HUES48 (cell line): ENCODE measurements around the gene GABRP.
"Not testable (repeated sequence)": the region's sequence is repeated elsewhere in the genome, so short reads cannot be mapped to it uniquely, and the experiment has no call there.

Experiments used
- H3K27ac ChIP-seq: one replicate; pipeline ENCODE4 v1.7.0; 2013; ENCODE audit warnings: low read depth, low read length, inconsistent platforms
- H3K27me3 ChIP-seq: 2 replicates; pipeline ENCODE4 v1.6.1; 2013; ENCODE audit warnings: mild to moderate bottlenecking, low read length; ENCODE audit not compliant: control insufficient read depth, insufficient read depth
- H3K36me3 ChIP-seq: 2 replicates; pipeline ENCODE4 v1.6.1; 2013; ENCODE audit warnings: low read length; ENCODE audit not compliant: control insufficient read depth, insufficient read depth
- H3K4me1 ChIP-seq: 2 replicates; pipeline ENCODE4 v1.6.1; 2013; ENCODE audit warnings: mild to moderate bottlenecking, low read length; ENCODE audit not compliant: control insufficient read depth, insufficient read depth
- H3K4me3 ChIP-seq: 2 replicates; pipeline ENCODE4 v1.5.1; 2013; ENCODE audit warnings: mild to moderate bottlenecking, low read depth, low read length
- H3K9ac ChIP-seq: 2 replicates; pipeline ENCODE4 v1.6.1; 2013; ENCODE audit warnings: mild to moderate bottlenecking, low read depth, low read length, moderate library complexity
- H3K9me3 ChIP-seq: 2 replicates; pipeline ENCODE4 v1.6.1; 2013; ENCODE audit warnings: low read length; ENCODE audit not compliant: control insufficient read depth, insufficient read depth

GABRP gene

DNA sequence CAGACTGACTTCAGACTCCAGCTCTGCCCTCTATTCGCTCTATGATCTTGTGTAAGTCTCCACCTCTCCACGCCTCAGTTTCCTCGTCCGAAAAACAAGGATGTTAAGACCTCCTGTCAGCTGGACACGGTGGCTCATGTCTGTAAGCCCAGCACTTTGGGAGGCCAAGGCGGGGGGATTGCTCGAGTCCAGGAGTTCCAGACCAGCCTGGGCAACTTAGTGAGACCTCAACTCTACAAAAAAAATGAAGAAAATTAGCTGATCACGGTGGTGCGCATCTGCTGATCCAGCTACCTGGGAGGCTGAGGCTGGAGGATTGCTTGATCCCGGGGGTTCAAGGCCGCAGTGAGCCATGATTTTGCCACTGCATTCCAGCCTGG is 36.6 kb upstream of the GABRP start:
- no peak overlapping the region for H3K9ac ChIP-seq

DNA sequence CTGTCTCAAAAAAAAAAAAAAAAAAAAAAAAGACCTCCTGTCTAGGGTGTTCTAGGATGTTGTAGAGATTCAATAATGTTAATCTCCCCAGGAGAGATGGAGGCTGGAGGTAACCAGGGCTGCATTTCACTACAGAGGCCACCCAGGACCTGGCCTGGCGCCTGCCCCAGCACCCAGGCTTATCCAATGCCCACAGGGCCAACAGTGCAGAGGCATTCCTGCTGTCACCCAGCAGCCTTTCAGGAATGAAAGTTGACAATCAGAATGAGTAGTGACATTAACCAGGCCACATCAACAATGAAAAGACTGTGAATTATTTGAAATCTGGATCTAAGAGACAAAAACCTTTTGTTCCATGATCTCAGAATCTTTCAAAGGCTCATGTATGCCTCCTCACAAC is 36.2 kb upstream of the GABRP start:
- peaks cover 22% of the 10 kb centered on the region for H3K4me1 ChIP-seq
- H3K36me3 ChIP-seq, result no peaks in the 10 kb centered on the region
- no peaks in the 10 kb centered on the region; the same call in 1 of the 2 replicates for H3K27me3 ChIP-seq
- H3K4me3 ChIP-seq, result no peak overlapping the region
- no peaks in the 10 kb centered on the region for H3K9me3 ChIP-seq
- H3K9ac ChIP-seq, result no peak overlapping the region
- no peak overlapping the region for H3K27ac ChIP-seq

More for the DNA sequence above, 36.6 kb upstream of the GABRP start:
- no peak overlapping the region for H3K27ac ChIP-seq
- no peaks in the 10 kb centered on the region for H3K9me3 ChIP-seq
- H3K36me3 ChIP-seq, result no peaks in the 10 kb centered on the region
- H3K27me3 ChIP-seq, result no peaks in the 10 kb centered on the region; the same call in 1 of the 2 replicates
- no peak overlapping the region for H3K4me3 ChIP-seq
- peaks cover 22% of the 10 kb centered on the region for H3K4me1 ChIP-seq

DNA sequence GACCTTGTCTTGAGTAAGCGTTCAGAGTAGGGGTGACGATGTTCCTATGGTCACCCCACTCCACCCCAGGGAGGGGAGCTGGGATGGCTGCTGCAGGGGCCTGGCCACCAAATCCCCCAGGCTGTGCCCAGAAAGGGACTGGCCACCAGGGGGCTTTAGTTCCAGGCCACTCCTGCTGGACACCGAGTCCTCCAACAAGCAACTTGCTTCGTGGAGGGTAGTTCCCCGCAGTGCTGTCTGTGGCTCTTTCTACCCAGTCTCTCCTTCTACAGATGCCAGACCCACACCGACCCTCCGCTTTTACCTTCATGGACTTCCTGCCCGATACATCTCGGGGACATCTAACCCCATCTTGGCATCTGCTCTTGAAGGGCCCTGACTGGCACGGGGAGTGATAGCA is 35.7 kb upstream of the GABRP start:
- Histone ChIP-seq H3K27ac (no peak overlapping the region), H3K9me3 (no peaks in the 10 kb centered on the region), H3K27me3 (no peaks in the 10 kb centered on the region; the same call in 1 of the 2 replicates), H3K36me3 (no peaks in the 10 kb centered on the region), H3K9ac (no peak overlapping the region), H3K4me1 (peaks cover 22% of the 10 kb centered on the region), H3K4me3 (no peak overlapping the region)

- H3K36me3 ChIP-seq, result no peaks in the 10 kb centered on the region
- H3K9me3 ChIP-seq, result no peaks in the 10 kb centered on the region
- H3K9ac ChIP-seq, result no peak overlapping the region
- no peak overlapping the region for H3K27ac ChIP-seq
- H3K4me1 ChIP-seq, result peaks cover 17% of the 10 kb centered on the region
- no peaks in the 10 kb centered on the region; the same call in 1 of the 2 replicates for H3K27me3 ChIP-seq
- H3K4me3 ChIP-seq, result no peak overlapping the region
These were observed 34.5 kb upstream of the GABRP start for GRCh38 chr5:170748951-170749471.

GRCh38 chr5:170749911-170750431 is 33.6 kb upstream of the GABRP start:
- Histone ChIP-seq H3K9me3 (no peaks in the 10 kb centered on the region), H3K4me1 (peaks cover 15% of the 10 kb centered on the region), H3K36me3 (no peaks in the 10 kb centered on the region), H3K27me3 (no peaks in the 10 kb centered on the region; the same call in 1 of the 2 replicates), H3K27ac (no peak overlapping the region), H3K4me3 (no peak overlapping the region), H3K9ac (no peak overlapping the region)

DNA sequence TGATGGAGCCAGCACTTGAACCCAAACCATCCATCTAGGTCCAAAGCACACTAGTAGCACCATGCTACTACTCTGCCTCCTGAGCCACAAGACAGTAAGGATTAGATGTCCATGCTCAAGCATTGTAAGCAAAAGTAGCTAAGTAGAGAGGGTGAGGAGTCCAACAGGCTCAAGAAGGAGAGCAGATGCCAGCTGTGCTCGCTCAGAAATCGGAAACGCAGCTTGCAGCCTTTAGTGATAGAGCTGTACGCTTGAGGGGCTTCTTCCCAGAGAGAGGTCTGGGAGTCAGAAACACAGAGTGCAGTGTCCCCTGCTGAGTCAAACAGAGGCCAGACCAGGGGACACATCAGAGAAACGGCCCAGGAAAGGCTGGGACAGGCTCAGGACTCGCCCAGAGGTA is 32.7 kb upstream of the GABRP start:
- Histone ChIP-seq H3K36me3 (no peaks in the 10 kb centered on the region), H3K4me3 (no peak overlapping the region), H3K27me3 (no peaks in the 10 kb centered on the region), H3K9ac (no peak overlapping the region), H3K27ac (no peak overlapping the region), H3K4me1 (peaks cover 6% of the 10 kb centered on the region), H3K9me3 (no peaks in the 10 kb centered on the region)

DNA sequence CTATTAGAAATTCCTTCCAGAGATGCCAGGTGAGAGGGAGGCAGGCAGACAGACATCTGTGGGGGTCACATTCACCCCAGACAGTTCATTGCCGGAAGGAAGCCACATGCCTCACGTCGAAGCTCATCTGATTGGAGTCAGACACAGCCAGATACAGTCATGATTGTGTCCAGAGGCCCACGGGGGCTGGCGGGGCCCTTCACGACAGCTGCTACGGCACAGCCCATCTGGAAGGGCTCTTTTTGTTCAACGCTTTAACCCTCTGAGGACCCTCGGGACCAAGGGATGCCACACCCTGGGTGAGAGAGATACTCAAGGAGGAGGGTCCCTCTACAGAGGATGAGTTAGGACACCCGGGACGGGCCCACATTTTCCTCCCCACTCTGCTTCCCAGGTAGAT is 31.9 kb upstream of the GABRP start:
- Histone ChIP-seq H3K27me3 (no peaks in the 10 kb centered on the region), H3K27ac (no peak overlapping the region), H3K4me3 (no peak overlapping the region), H3K9me3 (no peaks in the 10 kb centered on the region), H3K36me3 (no peaks in the 10 kb centered on the region), H3K9ac (no peak overlapping the region), H3K4me1 (0 out of 2 replicates have a peak, but pooled peaks cover 4% of the 10 kb centered on the region)

DNA sequence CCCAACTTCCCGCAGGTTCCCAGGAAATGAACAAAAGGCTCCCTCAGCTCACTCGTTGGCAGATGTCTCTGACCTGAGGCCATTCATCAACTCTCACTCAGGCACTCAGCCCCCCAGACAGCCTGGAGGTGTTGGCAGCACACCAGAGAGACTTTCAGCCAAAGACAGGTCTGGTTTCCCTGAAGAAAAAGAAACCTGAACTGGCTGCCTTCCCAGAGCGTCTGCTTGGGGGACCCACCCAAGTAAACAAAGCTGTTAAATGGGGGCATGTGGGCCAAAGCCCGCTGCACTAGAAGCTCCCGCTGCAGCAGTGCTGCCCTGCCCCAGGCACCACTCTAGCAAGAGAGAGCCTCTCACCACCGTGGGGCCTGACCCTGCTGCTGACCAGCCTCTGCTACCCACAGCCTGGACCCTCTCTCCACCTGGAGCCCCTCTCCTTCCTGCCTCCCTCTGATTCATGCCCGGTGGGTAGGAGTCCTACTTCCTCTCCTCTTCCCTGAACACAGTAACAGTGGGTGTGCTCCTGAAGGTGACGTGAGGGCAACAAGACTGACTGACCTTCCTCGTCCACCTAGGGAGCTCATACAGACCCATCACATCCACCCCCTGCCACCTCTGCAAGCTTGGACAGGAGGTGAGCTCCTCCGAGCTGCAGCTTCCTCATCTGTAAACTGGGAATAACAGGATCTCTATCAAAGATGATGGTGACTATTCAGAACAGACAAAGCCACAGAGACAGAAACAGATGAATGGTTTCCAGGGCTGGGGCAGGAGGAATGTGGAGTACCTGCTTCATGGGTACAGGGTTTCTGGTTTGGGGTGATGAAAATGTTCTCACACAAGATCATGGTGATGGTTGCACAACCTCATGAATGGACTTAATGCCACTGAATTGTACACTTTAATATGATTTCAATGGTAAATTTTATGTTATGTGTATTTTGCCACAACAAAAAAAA is 31.0 kb upstream of the GABRP start:
- no peak overlapping the region for H3K27ac ChIP-seq
- H3K9ac ChIP-seq, result no peak overlapping the region
- no peaks in the 10 kb centered on the region for H3K36me3 ChIP-seq
- H3K4me1 ChIP-seq, result peaks cover 8% of the 10 kb centered on the region; the same call in 1 of the 2 replicates
- H3K27me3 ChIP-seq, result no peaks in the 10 kb centered on the region
- H3K4me3 ChIP-seq, result no peak overlapping the region
- H3K9me3 ChIP-seq, result no peaks in the 10 kb centered on the region

- H3K27ac ChIP-seq, result no peak overlapping the region
- no peaks in the 10 kb centered on the region for H3K36me3 ChIP-seq
- no peak overlapping the region for H3K4me3 ChIP-seq
- H3K9ac ChIP-seq, result no peak overlapping the region
- no peaks in the 10 kb centered on the region for H3K9me3 ChIP-seq
- no peaks in the 10 kb centered on the region for H3K27me3 ChIP-seq
- peaks cover 9% of the 10 kb centered on the region; the same call in 1 of the 2 replicates for H3K4me1 ChIP-seq
These were observed 30.2 kb upstream of the GABRP start for GRCh38 chr5:170753311-170753710.

DNA sequence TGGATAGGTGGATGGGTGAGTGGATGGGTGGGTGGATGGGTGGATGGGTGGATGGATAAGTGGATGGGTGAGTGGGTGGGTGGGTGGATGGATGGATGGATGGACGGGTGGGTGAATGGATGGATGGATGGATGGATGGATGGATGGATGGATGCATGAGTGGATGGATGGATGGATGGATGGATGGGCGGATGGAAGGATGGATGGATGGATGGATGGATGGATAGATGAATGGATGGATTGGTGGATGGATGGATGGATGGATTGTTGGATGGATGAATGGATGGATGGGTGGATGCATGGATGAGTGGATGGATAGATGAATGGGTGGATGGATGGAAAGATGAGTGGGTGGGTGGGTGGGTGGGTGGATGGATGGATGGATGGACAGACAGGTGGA is 29.0 kb upstream of the GABRP start:
- H3K27me3 ChIP-seq, H3K27ac ChIP-seq, H3K4me3 ChIP-seq, H3K4me1 ChIP-seq, H3K9ac ChIP-seq, H3K36me3 ChIP-seq, H3K9me3 ChIP-seq: not testable (repeated sequence)
